Mesenteric fat pad (tissue), 1 donor: ENCODE results near the gene HOXB3. TPM values are rescaled to one million over a fixed set of nuclear protein-coding genes. Genes with fewer than 3 reads are reported as not detected.
"Not testable (repeated sequence)": the region's sequence is repeated elsewhere in the genome, so short reads cannot be mapped to it uniquely, and the experiment has no call there.

Source experiments
- DNase-seq: peaks from one replicate; pipeline ENCODE4 v3.0.0-alpha.2; 2020; ENCODE audit warnings: low spot score
- total RNA-seq: library from RNA; stranded (reverse); fragmentation: NEBNext Ultra II Directional; extraction: Animal tissue kit (Norgen Biotek cat#: 25700); gene quantifications from one replicate; pipeline ENCODE4 v1.2.1, GENCODE V29; 2021
- donor health status: DM: yes; HTN: yes; CAD: no.

The HOXB3 gene
- total RNA-seq, 1 donor from 2014 or later = 12.6 TPM

- DNase-seq = no peak
Measured at GRCh38 chr17:48547808-48548522, 42.1 kb downstream of the HOXB3 start.

- no peak for DNase-seq
Measured at GRCh38 chr17:48546924-48547807, 42.9 kb downstream of the HOXB3 start.

- DNase-seq = no peak
Measured at GRCh38 chr17:48546137-48546923, 43.7 kb downstream of the HOXB3 start.

GRCh38 chr17:48545539-48545938 is 44.5 kb downstream of the HOXB3 start:
- no peak for DNase-seq

- DNase-seq = no peak
Measured at GRCh38 chr17:48545022-48545375, 45.0 kb downstream of the HOXB3 start, which contains the start of gene HOXB2. Gene HOXB2 (minus strand): TSS chr17:48545109. CDS start chr17:48544911, 198 bp downstream.

GRCh38 chr17:48544349-48545021 is 45.6 kb downstream of the HOXB3 start:
- peak; percentile 94 for DNase-seq

GRCh38 chr17:48543854-48544348 is 46.1 kb downstream of the HOXB3 start:
- no peak for DNase-seq

GRCh38 chr17:48543107-48543853 is 46.8 kb downstream of the HOXB3 start:
- no peak for DNase-seq

- no peak for DNase-seq
Measured at GRCh38 chr17:48542698-48543106, 47.3 kb downstream of the HOXB3 start.

- no peak for DNase-seq
Measured at GRCh38 chr17:48542114-48542656, 47.9 kb downstream of the HOXB3 start.

GRCh38 chr17:48541577-48542113 is 48.4 kb downstream of the HOXB3 start:
- no peak for DNase-seq

- DNase-seq = no peak
Measured at GRCh38 chr17:48541036-48541576, 48.9 kb downstream of the HOXB3 start.

- DNase-seq = no peak
Measured at GRCh38 chr17:48540213-48540612, 49.8 kb downstream of the HOXB3 start.

- no peak for DNase-seq
Measured at GRCh38 chr17:48539177-48539576, 50.9 kb downstream of the HOXB3 start.

- DNase-seq = no peak
Measured at GRCh38 chr17:48537316-48537715, 52.7 kb downstream of the HOXB3 start.

GRCh38 chr17:48535793-48536559 is 54.1 kb downstream of the HOXB3 start:
- not testable (repeated sequence) for DNase-seq

GRCh38 chr17:48532261-48532660 is 57.8 kb downstream of the HOXB3 start:
- no peak for DNase-seq

- DNase-seq = no peak
Measured at GRCh38 chr17:48530887-48531272, 59.2 kb downstream of the HOXB3 start, which contains the start of gene HOXB1. Gene HOXB1 (minus strand): TSS chr17:48531011. CDS start chr17:48530904, 107 bp downstream.
